ENCODE measurements around the gene P3H1. TPM values are rescaled to one million over a fixed set of nuclear protein-coding genes. Genes with fewer than 3 reads are reported as not detected.

Gene P3H1
- polyA plus RNA-seq, 3 donors = 12.9 to 28.1 (median 22.7) TPM

DNA sequence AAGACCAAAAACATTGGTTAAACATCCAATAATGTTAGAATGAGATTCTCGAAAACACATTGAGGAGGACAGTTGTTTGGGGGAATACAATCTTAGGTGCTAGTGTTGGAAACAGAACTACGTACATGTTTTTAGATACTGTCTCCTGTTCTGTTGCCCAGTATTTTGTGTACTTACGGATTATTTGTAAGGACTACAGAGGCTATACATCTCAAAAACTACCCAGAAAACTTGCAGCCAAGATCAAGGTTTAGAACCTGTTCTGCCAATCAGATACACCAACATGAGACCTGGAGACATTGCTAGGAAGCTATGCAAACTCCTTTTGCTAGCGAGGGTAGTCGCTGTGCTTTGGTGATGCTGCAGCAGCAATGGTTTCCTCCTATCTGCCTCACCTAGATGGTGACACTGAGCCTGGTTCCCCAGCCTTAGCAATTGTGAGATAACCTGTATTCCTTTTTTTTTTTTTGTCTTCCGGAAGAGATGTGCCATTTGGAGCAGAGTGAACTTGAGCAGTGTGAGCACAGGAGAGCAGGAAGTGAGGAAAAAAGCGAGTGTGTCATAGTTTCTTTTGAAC, 62.9 kb downstream of the P3H1 start:
- 93 to 94% (median 93%) methylated on average over 7 of the region's 7 CpGs for WGBS, 3 donors
- H3K27ac ChIP-seq (ENCODE audit: low read depth, low read length) = no peak overlapping the region

DNA sequence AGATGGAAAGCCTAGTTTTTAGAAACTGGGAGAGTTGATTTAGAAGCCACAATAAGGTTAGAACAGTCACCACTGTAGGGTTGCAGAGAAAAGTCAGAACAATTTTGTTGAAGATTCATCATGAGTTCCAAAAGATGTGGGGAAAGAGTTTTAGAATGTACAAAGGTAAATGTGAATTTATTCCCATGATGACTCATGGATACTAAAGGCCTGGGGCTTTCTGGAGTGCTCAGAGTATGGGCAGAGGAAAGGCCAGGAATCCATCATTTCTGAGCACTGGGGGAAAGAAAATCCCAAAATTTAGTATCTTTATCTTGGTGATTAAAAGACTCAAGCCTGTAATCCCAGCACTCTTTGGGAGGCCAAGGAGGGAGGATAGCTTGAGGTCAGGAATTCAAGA, 66.8 kb downstream of the P3H1 start:
- no peak overlapping the region for H3K27ac ChIP-seq (ENCODE audit: low read depth, low read length)

DNA sequence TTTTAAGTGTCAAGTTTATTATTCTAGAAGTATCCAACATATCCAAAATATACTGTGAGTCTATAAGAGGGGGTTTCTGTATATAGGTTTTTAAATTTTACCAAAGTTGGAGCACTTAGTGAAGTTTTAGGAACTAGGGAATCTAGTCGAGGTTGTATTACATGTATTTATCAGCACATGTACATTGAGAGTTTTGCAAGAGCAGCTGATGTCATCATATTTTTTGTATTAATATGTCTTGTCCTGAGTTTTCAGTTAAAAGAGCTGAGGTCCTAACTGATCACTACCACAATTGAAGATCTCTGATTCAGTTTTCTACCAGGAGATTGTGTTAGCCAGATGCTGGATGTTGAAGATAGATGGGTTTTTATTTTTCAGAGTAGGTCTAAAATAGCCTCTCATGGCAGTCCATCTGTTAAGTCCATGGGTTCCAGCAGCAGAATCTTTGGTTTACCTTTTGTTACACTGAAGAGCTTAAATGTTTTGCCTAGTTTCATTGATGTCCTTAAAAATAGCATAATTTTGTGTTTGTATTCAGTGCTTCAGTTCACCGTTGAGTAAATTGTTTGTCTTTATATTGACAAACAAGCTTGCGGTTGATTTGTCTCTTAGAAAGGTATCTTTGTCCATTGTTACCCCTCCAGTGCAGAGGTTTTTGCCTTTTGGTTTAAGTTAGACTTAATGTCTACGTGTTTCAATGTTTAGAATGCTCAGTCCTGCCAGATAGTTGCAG, 68.6 kb downstream of the P3H1 start:
- no peak overlapping the region for H3K27ac ChIP-seq (ENCODE audit: low read depth, low read length)
- whole genome bisulfite sequencing, 3 donors = 90 to 93% (median 92%) methylated on average over 4 of the region's 4 CpGs

Other genes with a start within 250 kb of the P3H1 start
- 10 to 100 TPM; 15.6 to 34.3 (median 25.0) TPM for gene PPIH, start 108.6 kb downstream of the P3H1 start, polyA plus RNA-seq
- gene YBX1, start 84.6 kb downstream of the P3H1 start, polyA plus RNA-seq = 100 to 1,000 TPM; 218 to 926 (median 714) TPM
- gene CLDN19, start 26.8 kb downstream of the P3H1 start, polyA plus RNA-seq = under 1 TPM in 1 of 3 donors, not detected in 2; 0.01 TPM
- gene C1orf50, start 221 bp upstream of the P3H1 start, polyA plus RNA-seq = 1 to 10 TPM; 2.5 to 4.1 (median 3.1) TPM
- gene TMEM269, start 18.0 kb upstream of the P3H1 start, polyA plus RNA-seq = under 1 TPM in 1 of 3 donors, not detected in 2; 0.05 TPM
- 1 to 10 TPM; 3.5 to 7.8 (median 7.0) TPM for gene ERMAP, start 50.1 kb upstream of the P3H1 start, polyA plus RNA-seq
- gene SVBP, start 50.4 kb upstream of the P3H1 start, polyA plus RNA-seq = 10 to 100 TPM; 11.4 to 44.5 (median 28.9) TPM
- 1 to 10 TPM; 3.5 to 5.6 (median 4.2) TPM for gene ZNF691, start 79.6 kb upstream of the P3H1 start, polyA plus RNA-seq
- gene SLC2A1, start 191.8 kb upstream of the P3H1 start, polyA plus RNA-seq = 10 to 100 TPM in 1 of 3 donors, 1 to 10 TPM in 2; 4.4 to 25.4 (median 6.6) TPM